ENCODE data around the gene ATP11C.

ATP11C gene

GRCh38 chrX:139905743-139906142 is 27.1 kb downstream of the ATP11C start:
- Histone ChIP-seq H3K36me3 (replicated peaks) (no peaks in the 10 kb centered on the region), H3K27me3 (replicated peaks) (no peaks in the 10 kb centered on the region), H3K4me3 (ENCODE audit: low read depth, low read length) (no peak overlapping the region), H3K27ac (no peak overlapping the region)
- in situ Hi-C loops (cut with HindIII; ENCODE audit: low pct_ligation_motif_present, low sequenced_read_pairs), result no loop called here
- no peak for TF ChIP-seq CTCF (IDR thresholded peaks at IDR 0.05; ENCODE audit: low read depth, low read length, missing control alignments)
- no peak for DNase-seq

GRCh38 chrX:139905051-139905450 is 27.8 kb downstream of the ATP11C start:
- in situ Hi-C loops (cut with HindIII; ENCODE audit: low pct_ligation_motif_present, low sequenced_read_pairs), result no loop called here
- no peaks in the 10 kb centered on the region for H3K27me3 ChIP-seq (replicated peaks)
- TF ChIP-seq CTCF (IDR thresholded peaks at IDR 0.05; ENCODE audit: low read depth, low read length, missing control alignments), result no peak
- H3K27ac ChIP-seq, result no peak overlapping the region
- H3K4me3 ChIP-seq (ENCODE audit: low read depth, low read length), result no peak overlapping the region
- H3K36me3 ChIP-seq (replicated peaks), result no peaks in the 10 kb centered on the region
- no peak for DNase-seq

GRCh38 chrX:139903210-139903609 is 29.6 kb downstream of the ATP11C start:
- Histone ChIP-seq H3K27me3 (replicated peaks) (no peaks in the 10 kb centered on the region), H3K27ac (no peak overlapping the region), H3K36me3 (replicated peaks) (no peaks in the 10 kb centered on the region), H3K4me3 (ENCODE audit: low read depth, low read length) (no peak overlapping the region)
- TF ChIP-seq CTCF (IDR thresholded peaks at IDR 0.05; ENCODE audit: low read depth, low read length, missing control alignments), result no peak
- in situ Hi-C loops (cut with HindIII; ENCODE audit: low pct_ligation_motif_present, low sequenced_read_pairs), result no loop called here
- no peak for DNase-seq

GRCh38 chrX:139902559-139902958 is 30.3 kb downstream of the ATP11C start:
- Histone ChIP-seq H3K4me3 (ENCODE audit: low read depth, low read length) (no peak overlapping the region), H3K36me3 (replicated peaks) (no peaks in the 10 kb centered on the region), H3K27ac (no peak overlapping the region), H3K27me3 (replicated peaks) (no peaks in the 10 kb centered on the region)
- no peak for TF ChIP-seq CTCF (IDR thresholded peaks at IDR 0.05; ENCODE audit: low read depth, low read length, missing control alignments)
- DNase-seq, result no peak
- in situ Hi-C loops (cut with HindIII; ENCODE audit: low pct_ligation_motif_present, low sequenced_read_pairs), result no loop called here

- DNase-seq, result no peak
- in situ Hi-C loops (cut with HindIII; ENCODE audit: low pct_ligation_motif_present, low sequenced_read_pairs), result no loop called here
- TF ChIP-seq CTCF (IDR thresholded peaks at IDR 0.05; ENCODE audit: low read depth, low read length, missing control alignments), result no peak
- no peak overlapping the region for H3K27ac ChIP-seq
- no peak overlapping the region for H3K4me3 ChIP-seq (ENCODE audit: low read depth, low read length)
- no peaks in the 10 kb centered on the region for H3K36me3 ChIP-seq (replicated peaks)
- no peaks in the 10 kb centered on the region for H3K27me3 ChIP-seq (replicated peaks)
These were observed 34.5 kb downstream of the ATP11C start for GRCh38 chrX:139898334-139898733.

GRCh38 chrX:139892512-139892911 is 40.3 kb downstream of the ATP11C start:
- TF ChIP-seq CTCF (IDR thresholded peaks at IDR 0.05; ENCODE audit: low read depth, low read length, missing control alignments), result no peak
- Histone ChIP-seq H3K4me3 (ENCODE audit: low read depth, low read length) (no peak overlapping the region), H3K27me3 (replicated peaks) (no peaks in the 10 kb centered on the region), H3K36me3 (replicated peaks) (no peaks in the 10 kb centered on the region), H3K27ac (no peak overlapping the region)
- in situ Hi-C loops (cut with HindIII; ENCODE audit: low pct_ligation_motif_present, low sequenced_read_pairs), result no loop called here
- DNase-seq, result no peak
